ENCODE results near the gene PDE2A.

The PDE2A gene

DNA sequence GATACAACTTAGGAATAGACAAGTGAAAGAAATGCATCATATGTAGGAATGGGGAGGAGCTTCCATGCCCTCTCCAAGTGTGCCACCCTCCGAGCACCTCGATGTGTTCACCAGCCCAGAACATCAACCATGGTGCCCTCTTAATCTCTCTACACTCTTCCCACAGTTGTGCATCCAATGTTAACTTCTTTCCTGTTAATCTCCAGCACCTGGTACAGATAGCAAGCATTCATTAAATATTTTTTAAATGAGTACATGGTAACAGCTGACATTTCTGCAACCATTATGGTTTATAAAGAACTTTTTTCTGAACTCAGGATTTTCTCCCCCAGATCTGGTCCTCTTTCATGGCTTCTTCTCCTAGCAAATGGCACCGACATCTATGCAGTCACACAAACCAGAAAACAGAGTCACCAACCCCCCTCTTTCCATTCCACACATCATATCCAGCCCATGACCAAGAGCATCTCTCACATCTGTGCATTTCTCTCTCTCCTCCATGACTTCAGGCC lies 121.8 kb downstream of the PDE2A start:
- no peak for DNase-seq

DNA sequence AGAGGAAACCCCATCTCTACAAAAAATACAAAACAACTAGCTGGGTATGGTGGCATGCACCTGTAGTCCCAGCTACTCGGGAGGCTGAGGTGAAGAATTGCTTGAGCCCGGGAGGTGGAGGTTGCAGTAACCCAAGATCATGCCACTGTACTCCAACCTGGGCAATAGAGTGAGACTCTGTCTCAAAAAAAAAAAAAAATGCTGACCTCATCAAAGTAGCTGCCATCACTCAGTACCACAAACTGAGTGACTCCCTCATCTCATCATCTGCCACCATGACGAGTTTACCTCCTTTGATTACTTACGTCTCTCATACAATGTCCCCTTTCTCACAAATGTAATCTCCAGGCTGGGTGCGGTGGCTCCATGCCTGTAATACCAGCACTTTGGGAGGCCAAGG lies 122.7 kb downstream of the PDE2A start:
- DNase-seq: no peak

DNA sequence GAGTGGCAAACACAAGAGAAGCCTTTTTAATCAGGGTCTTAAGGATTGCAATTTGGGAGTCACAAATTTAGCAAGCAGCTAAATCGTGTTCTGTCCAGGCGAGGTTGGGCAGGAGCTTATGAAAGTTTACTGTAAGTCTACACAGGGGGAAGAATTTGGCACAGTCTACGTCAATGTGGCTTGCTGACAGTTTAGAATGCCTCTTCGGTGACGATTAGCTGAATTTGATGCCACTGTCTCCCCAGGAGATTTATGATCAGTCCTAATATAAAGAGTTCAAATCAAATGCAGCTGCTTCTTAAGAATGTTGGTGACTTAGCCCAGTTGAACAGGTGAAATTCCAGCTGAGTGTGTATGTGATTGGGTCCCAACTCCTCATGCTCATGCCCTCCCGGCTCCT lies 125.8 kb downstream of the PDE2A start:
- no peak for DNase-seq

DNA sequence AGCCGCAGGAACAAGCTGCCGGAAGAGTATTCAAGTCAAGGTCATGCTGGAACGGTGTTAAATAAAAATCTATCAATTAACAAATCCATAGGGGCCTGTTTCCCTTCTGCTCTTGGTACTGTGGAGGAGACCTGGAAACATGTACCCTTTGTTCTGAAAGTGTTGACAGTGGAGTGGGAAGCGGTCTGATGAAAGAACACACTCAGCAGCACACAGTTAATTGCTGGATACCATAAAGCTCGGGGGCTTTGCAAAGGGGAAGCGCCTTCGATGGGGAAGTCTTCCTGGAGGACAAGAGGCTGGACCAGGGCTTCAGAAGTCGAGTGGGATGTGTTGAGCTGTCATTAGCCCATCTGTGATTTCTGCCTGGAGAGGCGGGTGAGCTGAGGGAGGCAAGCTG lies 127.4 kb downstream of the PDE2A start:
- DNase-seq: no peak

DNA sequence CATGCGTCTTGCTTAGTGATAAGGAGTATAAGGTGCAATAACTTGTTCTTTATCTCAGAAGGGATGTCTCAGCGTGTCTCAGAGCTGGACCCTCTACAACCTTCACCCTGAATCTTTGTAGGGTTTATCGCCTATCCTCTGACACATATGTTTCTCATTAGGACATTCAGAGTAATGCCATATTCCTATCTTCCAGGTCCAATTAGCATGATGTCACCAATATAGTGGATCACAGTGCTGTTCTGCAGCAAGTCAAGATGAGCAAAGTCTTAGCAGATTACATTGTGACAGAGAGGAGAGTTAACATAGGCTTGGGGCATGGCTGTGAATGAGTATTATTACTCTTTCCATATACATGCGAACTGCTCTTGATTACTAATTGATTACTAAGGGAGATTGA lies 129.6 kb downstream of the PDE2A start:
- no peak for DNase-seq

DNA sequence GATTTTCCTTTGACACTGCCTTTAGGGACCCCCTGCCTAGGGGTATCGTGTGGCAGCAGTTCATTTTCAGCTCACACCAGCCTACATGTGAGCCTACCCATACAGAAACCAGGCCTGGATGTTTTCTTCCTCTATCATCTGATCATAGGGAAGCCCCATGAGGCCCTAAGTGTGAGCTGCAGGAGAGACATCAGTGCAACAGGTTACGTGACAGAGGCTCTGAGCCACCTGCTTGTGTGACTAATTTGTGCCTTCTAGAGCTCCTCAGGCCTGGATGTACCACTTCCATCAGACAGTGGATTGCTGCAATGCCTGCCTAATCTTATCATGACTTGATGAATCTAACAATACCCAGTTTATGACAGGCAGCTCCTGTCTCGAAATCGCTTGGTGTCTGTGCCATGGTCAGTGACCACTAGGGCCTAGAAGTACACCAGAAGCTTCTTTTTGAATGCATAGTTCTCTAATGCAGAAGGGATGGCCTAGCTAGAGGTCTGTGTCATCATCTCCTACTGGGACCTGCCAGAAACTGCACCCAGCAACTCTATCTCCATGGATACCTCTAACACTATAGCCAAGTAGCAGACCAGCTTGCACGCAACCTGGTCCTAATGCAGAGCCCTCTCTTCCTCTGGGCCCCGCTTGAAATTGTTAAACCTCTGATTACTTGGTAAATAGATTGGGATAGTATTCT lies 130.2 kb downstream of the PDE2A start:
- DNase-seq: no peak

DNA sequence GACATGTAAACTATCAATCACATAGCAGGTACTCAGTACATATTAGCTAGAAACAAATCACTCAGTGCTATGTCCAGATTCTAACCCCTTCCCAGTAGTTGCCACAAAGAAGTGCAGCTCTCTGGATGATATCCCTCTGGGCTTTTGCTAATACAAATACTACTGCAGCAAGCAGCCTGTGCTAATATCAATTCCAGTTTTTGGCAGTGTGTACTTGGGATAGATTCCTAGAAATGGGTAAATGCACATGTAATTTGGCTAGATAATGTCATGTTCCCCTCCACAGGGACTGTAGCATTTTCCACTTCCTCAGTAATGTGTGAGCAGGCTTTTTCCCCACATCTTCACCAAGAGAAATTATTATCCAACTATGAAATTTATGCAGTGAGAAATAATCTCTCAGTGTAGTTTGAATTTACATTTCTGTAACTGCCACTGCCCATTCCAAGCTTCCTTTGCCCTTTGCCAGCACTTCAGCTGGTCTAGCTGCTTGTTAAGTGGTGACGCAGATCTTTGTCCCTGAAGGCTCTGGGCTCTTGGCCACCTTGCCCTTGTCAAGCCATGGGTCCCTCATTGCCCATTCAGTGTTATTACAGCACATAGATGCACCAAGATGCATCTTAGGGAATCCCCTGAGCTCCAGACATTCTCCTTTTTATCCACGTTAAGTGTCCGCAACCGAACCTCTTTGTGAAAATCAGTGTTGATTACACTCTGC lies 132.8 kb downstream of the PDE2A start:
- peak in 4 of 51 donors; percentile 5 to 47 (median 6) for DNase-seq

DNA sequence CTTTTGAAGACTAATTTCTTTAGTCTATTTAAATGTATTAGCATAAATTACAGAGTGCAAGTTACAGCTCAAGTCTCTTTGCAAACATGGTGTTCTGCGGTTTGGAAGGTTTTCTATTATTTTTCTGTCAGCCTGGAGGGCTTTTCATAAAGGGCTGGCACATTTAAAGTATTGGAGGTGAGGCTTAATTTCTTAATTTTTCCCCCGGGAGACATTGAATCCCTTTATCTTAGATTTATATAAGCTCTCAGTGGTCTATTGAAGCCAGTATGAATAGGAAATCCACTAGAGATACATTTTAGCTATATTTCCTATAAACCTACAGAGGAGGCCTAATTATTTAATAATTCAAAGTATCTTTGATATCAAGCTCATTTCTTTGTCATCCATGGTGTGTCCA lies 137.2 kb downstream of the PDE2A start:
- no peak for DNase-seq

DNA sequence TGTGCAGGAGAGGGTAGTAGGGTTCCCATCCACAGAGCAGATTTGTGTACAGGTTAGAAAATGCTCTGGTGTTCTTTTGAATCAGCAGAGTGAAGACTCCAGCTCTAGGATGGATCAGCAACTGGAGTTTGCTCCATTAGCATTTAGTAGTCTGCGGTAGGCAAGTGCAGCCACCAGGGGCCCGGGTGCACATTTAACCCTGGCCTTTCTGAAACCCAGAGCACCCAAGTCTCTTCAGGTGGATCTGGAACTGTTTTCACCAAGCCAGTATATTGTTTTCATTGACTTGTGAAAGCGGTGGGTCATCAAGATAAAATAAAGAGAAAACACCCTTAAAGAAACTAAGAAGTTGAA lies 139.1 kb downstream of the PDE2A start:
- DNase-seq: no peak

DNA sequence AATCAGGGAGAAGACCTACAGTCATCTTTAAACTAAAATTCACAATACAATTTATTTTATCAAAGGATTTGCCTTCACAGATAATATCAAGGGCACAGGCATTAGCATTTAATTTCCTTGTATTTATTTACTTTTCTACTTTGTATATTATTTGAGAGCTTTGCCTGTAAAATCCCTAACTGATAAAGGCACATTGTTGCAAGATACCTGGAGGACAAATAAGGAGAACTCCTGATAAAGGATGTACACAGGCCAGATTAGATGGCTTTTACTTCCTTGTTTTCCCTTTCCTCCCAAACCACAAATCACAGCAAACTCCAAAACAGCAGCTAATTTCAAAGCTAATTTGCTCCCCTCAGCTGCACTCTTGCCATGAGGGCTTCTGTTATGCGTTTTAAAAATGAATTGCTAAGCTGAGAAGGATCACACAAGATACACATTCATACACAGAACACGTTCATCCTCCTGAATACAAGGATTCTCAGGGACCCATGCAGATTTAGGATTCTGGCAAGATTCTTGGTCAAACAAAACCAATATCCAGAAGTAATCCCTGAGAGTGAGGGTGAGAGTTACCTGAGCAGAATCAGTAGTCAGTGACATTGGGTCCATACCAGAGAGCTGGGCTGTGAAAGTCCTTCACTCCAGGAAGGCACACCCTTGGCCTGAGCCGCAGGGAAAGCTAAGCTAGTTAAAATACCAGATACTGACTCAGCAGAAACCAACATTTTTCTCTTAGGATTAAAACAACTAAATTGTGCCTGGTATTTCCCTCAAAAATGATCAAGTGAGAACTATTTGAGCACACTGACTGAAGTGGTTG lies 139.6 kb downstream of the PDE2A start:
- no peak for DNase-seq

DNA sequence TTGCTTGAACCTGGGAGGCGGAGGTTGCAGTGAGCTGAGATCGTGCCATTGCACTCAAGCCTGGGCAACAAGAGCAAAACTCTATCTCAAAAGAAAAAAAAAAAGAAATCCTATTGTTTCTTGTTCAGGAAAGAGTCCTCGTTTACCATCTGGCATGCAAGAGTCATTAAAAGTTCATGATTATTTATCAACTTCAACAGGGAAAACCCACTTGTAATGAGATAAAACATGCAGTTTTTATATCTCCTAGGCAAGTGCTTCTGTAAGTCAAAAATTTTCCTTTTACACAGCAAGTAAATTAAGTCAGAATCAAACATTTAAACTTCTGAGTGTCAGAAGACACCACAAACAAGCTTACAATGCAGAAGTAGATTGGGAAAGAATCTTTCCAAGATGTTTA lies 145.2 kb downstream of the PDE2A start:
- no peak for DNase-seq

DNA sequence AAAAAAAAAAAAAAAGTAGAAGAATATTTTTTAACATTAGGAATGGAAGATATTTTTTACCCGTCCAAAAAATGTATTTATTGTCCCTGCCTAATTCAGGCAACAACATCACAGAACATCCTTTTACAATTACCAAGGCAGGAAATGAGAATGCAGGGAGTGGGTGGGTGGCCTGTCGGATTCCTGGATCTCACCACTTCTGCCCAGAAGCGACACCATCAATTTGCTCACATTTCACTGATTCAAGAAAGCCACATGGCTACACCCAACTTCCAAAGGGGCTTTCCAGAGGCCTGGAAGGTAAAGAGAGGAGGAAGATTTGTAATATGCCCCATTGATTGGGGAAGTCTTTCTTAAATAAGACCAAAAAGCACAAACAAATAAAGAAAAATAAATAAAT lies 146.1 kb downstream of the PDE2A start:
- DNase-seq: no peak

Data from hypothalamus (tissue), 51 donors.